Effector memory CD4-positive, alpha-beta T cell (primary cell): ENCODE data around the gene ARHGAP26.

Experiments used
- DNase-seq, 3 donors: peaks; one replicate each; pipeline ENCODE4 v3.0.0-alpha.2; 2020
- H3K27ac ChIP-seq: 2 replicates; pipeline ENCODE4 v1.7.0; 2013; ENCODE audit warnings: mild to moderate bottlenecking, low read length, moderate library complexity; ENCODE audit not compliant: insufficient read depth, poor library complexity, severe bottlenecking
- H3K27me3 ChIP-seq: replicated peaks from 2 replicates; pipeline ENCODE4 v1.7.0; 2013; ENCODE audit warnings: mild to moderate bottlenecking, low read length; ENCODE audit not compliant: insufficient read depth, control insufficient read depth, poor library complexity, severe bottlenecking
- H3K36me3 ChIP-seq: 2 replicates; pipeline ENCODE4 v1.7.0; 2013; ENCODE audit warnings: mild to moderate bottlenecking, low read length, moderate library complexity; ENCODE audit not compliant: control insufficient read depth, insufficient read depth
- H3K4me1 ChIP-seq: 2 replicates; pipeline ENCODE4 v1.7.0; 2013; ENCODE audit warnings: low read length, mild to moderate bottlenecking; ENCODE audit not compliant: control insufficient read depth, insufficient read depth, poor library complexity, severe bottlenecking
- H3K4me3 ChIP-seq: 2 replicates; pipeline ENCODE4 v1.7.0; 2013; ENCODE audit warnings: low read length, low read depth, mild to moderate bottlenecking; ENCODE audit not compliant: insufficient read depth, poor library complexity, severe bottlenecking
- H3K9me3 ChIP-seq: 2 replicates; pipeline ENCODE4 v1.7.0; 2013; ENCODE audit warnings: mild to moderate bottlenecking, low read length, moderate library complexity; ENCODE audit not compliant: control insufficient read depth
- total RNA-seq, 3 donors: gene quantifications; one replicate each; lab custom pipeline; 2026; lab: John Stamatoyannopoulos, UW

Gene ARHGAP26
- total RNA-seq: 46.7 to 83.1 (median 77.7) reads per million in 3 donors

- Histone ChIP-seq H3K27ac (peak within 1 kb of the TSS; percentile 58), H3K9me3 (no peaks in the 10 kb centered on the region), H3K4me1 (peaks cover 13% of the 10 kb centered on the region), H3K36me3 (no peaks in the 10 kb centered on the region), H3K27me3 (no peaks in the 10 kb centered on the region), H3K4me3 (peak within 1 kb of the TSS; percentile 89)
- peak; percentile 88 to 89 (median 89) for DNase-seq
Observed at GRCh38 chr5:142769793-142770649, at the start of gene ARHGAP26. ARHGAP26 (plus strand) TSS chr5:142770377; CDS start chr5:142770762, 385 bp downstream.

- Histone ChIP-seq H3K4me1 (no peaks in the 10 kb centered on the region), H3K27me3 (no peaks in the 10 kb centered on the region), H3K4me3 (no peak overlapping the region), H3K9me3 (no peaks in the 10 kb centered on the region), H3K36me3 (no peaks in the 10 kb centered on the region), H3K27ac (no peak overlapping the region)
- no peak for DNase-seq
Observed at GRCh38 chr5:142720641-142721271, 49.4 kb upstream of the ARHGAP26 start.

GRCh38 chr5:142722146-142722545, 48.0 kb upstream of the ARHGAP26 start:
- DNase-seq: no peak
- H3K9me3 ChIP-seq: no peaks in the 10 kb centered on the region
- H3K4me3 ChIP-seq: no peak overlapping the region
- H3K27me3 ChIP-seq: no peaks in the 10 kb centered on the region
- no peaks in the 10 kb centered on the region for H3K36me3 ChIP-seq
- H3K4me1 ChIP-seq: no peaks in the 10 kb centered on the region
- H3K27ac ChIP-seq: no peak overlapping the region

GRCh38 chr5:142722896-142723295, 47.3 kb upstream of the ARHGAP26 start:
- no peaks in the 10 kb centered on the region for H3K4me1 ChIP-seq

GRCh38 chr5:142724821-142725220, 45.4 kb upstream of the ARHGAP26 start:
- H3K4me1 ChIP-seq: no peaks in the 10 kb centered on the region
- H3K9me3 ChIP-seq: no peaks in the 10 kb centered on the region
- no peaks in the 10 kb centered on the region for H3K27me3 ChIP-seq
- H3K4me3 ChIP-seq: no peak overlapping the region
- H3K27ac ChIP-seq: no peak overlapping the region
- no peak for DNase-seq
- no peaks in the 10 kb centered on the region for H3K36me3 ChIP-seq

More at GRCh38 chr5:142722896-142723295, 47.3 kb upstream of the ARHGAP26 start:
- H3K9me3 ChIP-seq: no peaks in the 10 kb centered on the region
- no peak for DNase-seq
- no peak overlapping the region for H3K4me3 ChIP-seq
- H3K27ac ChIP-seq: no peak overlapping the region
- no peaks in the 10 kb centered on the region for H3K27me3 ChIP-seq
- H3K36me3 ChIP-seq: no peaks in the 10 kb centered on the region

- DNase-seq: no peak
- Histone ChIP-seq H3K4me3 (no peak overlapping the region), H3K9me3 (no peaks in the 10 kb centered on the region), H3K27ac (no peak overlapping the region), H3K27me3 (no peaks in the 10 kb centered on the region), H3K36me3 (no peaks in the 10 kb centered on the region), H3K4me1 (no peaks in the 10 kb centered on the region)
Observed at GRCh38 chr5:142725231-142726187, 44.7 kb upstream of the ARHGAP26 start.

- Histone ChIP-seq H3K27ac (no peak overlapping the region), H3K9me3 (no peaks in the 10 kb centered on the region), H3K4me1 (no peaks in the 10 kb centered on the region), H3K27me3 (no peaks in the 10 kb centered on the region), H3K4me3 (no peak overlapping the region), H3K36me3 (no peaks in the 10 kb centered on the region)
- DNase-seq: no peak
Observed at GRCh38 chr5:142726188-142726731, 43.9 kb upstream of the ARHGAP26 start.

- H3K9me3 ChIP-seq: no peaks in the 10 kb centered on the region
- no peaks in the 10 kb centered on the region for H3K27me3 ChIP-seq
- no peak overlapping the region for H3K27ac ChIP-seq
- H3K4me1 ChIP-seq: no peaks in the 10 kb centered on the region
- H3K36me3 ChIP-seq: no peaks in the 10 kb centered on the region
- H3K4me3 ChIP-seq: no peak overlapping the region
- no peak for DNase-seq
Observed at GRCh38 chr5:142727735-142728047, 42.5 kb upstream of the ARHGAP26 start.

- no peaks in the 10 kb centered on the region for H3K4me1 ChIP-seq
- DNase-seq: no peak
- H3K27ac ChIP-seq: no peak overlapping the region
- no peaks in the 10 kb centered on the region for H3K36me3 ChIP-seq
- H3K9me3 ChIP-seq: no peaks in the 10 kb centered on the region
- H3K4me3 ChIP-seq: no peak overlapping the region
- no peaks in the 10 kb centered on the region for H3K27me3 ChIP-seq
Observed at GRCh38 chr5:142735323-142736246, 34.6 kb upstream of the ARHGAP26 start.
